ENCODE results near the gene SDK1. TPM values are rescaled to one million over a fixed set of nuclear protein-coding genes. Genes with fewer than 3 reads are reported as not detected.

Gene SDK1
- total RNA-seq, 2 experiments from 2014 or later = 0.19 to 0.36 TPM

DNA sequence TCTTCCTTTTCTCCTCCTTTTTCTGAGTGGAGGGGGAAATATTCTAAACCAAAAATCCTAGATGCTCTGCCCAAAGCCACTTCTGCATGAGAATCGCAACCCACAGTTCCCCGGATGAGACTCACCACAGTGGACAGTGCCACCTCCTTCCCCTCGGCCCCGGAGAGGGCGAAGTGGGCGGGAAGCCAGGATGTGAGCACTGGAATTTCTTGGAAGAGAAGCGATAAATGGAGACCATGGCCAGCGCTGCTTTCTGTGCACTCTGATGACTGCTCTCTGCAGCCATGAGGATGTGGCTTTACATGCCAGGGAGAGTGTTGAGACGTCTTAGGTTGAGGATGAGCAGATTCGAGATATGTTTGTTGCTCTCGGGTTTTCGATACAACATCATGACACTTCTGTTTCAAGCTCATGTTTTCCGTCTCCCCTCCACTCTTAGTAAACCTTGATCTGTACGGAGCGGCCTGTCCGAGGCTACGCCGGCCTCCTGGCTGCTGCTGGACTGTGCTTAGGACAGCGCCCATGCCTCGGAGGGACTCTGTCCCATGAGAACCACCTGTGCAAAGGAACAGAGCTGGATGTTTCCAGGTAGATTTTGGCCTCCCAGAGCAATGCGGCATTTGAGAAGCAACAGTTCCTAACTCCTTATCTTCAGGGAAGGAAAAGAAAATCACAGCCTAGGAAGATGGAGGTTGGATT is 966.4 kb downstream of the SDK1 start:
- CTCF ChIA-PET (ENCODE audit: unreplicated experiment) = no interaction called here
- TF ChIP-seq, protein P1, sequence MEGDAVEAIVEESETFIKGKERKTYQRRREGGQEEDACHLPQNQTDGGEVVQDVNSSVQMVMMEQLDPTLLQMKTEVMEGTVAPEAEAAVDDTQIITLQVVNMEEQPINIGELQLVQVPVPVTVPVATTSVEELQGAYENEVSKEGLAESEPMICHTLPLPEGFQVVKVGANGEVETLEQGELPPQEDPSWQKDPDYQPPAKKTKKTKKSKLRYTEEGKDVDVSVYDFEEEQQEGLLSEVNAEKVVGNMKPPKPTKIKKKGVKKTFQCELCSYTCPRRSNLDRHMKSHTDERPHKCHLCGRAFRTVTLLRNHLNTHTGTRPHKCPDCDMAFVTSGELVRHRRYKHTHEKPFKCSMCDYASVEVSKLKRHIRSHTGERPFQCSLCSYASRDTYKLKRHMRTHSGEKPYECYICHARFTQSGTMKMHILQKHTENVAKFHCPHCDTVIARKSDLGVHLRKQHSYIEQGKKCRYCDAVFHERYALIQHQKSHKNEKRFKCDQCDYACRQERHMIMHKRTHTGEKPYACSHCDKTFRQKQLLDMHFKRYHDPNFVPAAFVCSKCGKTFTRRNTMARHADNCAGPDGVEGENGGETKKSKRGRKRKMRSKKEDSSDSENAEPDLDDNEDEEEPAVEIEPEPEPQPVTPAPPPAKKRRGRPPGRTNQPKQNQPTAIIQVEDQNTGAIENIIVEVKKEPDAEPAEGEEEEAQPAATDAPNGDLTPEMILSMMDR (conservative IDR thresholded peaks at IDR 0.05; ENCODE audit: low read length) = no peak
- TF ChIP-seq EZH2phosphoT487 (IDR thresholded peaks at IDR 0.05; ENCODE audit: borderline replicate concordance, low read depth, low read length) = no peak

DNA sequence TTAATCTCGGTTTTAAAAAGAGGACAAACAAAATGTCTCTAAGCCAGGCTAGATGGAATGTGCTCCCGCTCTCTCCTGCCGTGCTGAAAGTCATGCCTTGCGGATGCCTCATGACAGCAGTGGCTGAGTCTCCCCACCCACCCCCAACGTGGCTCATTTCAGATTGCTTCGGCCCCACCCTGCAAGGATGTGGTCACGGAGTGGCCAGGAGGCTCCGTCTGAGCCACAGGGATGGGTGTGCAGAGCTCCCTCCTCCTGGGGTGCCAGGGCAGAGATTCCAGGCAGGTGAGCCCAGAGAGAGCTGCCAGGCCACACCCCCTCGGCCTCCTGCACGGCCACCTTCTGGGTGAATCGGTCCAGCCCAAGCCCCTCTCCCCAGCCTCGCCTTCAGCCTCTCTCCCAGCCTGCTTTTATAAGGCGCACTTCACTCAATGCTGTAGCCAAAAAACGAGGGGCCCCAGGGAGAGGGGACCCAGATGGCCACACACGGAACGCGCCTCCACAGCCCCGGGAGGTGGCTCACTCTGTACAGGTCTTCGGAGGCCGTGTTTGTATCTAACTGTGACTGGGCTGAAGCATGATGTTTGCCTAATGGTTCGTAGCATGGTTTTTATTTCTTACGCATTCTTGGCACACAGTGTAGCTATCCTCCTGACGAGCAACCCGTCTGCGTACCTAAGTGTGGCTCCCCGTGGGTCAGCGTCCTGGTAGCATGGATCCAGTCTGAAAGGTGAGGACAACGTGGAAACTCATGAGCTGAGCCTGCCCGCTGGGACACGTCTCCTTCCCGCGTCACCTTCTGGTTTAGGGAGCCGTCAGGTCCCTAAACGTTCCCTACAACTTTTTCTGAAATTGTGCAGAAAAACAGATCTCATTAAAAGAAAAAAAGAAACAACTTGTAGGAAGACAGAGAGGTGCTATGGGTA is 967.3 kb downstream of the SDK1 start:
- H3K4me3 ChIP-seq (ENCODE audit: low read depth, low read length, poor library complexity, severe bottlenecking) = no peak overlapping the region
- no peak overlapping the region for H3K27ac ChIP-seq (ENCODE audit: low read depth, low read length, poor library complexity, severe bottlenecking)
- no peak for DNase-seq (ENCODE audit: low spot score)
- no peak overlapping the region for H3K4me2 ChIP-seq (ENCODE audit: low read length)
- no peaks in the 10 kb centered on the region for H3K9me3 ChIP-seq (ENCODE audit: low read length)
- H3K36me3 ChIP-seq (ENCODE audit: insufficient read depth, low read length) = no peaks in the 10 kb centered on the region
- BruUV-seq (replicated peaks) = no TSS peak
- H3K4me1 ChIP-seq (ENCODE audit: insufficient read depth, low read length, poor library complexity, severe bottlenecking) = no peaks in the 10 kb centered on the region
- no peaks in the 10 kb centered on the region for H3K79me2 ChIP-seq (ENCODE audit: insufficient read depth, low read depth, low read length)
- POLR2A ChIA-PET = interaction anchor here (1.3 kb wide), 1 partner anchor 14 kb away, joined by 5 read pairs; no protein-coding TSS in a partner anchor
- TF ChIP-seq EZH2phosphoT487 (IDR thresholded peaks at IDR 0.05; ENCODE audit: borderline replicate concordance, low read depth, low read length) = no peak
- TF ChIP-seq, protein P1 (conservative IDR thresholded peaks at IDR 0.05; ENCODE audit: low read length) = no peak
- CTCF ChIA-PET (ENCODE audit: unreplicated experiment) = no interaction called here
- H3K9me2 ChIP-seq (ENCODE audit: insufficient read depth, low read length) = no peaks in the 10 kb centered on the region
- intact Hi-C loops (cut with micrococcal nuclease; ENCODE audit: unreplicated experiment) = no loop called here
- no peaks in the 10 kb centered on the region for H4K20me1 ChIP-seq (ENCODE audit: insufficient read depth, low read length)
- no peak overlapping the region for H2AFZ ChIP-seq (ENCODE audit: low read length)

More for the DNA sequence above, 966.4 kb downstream of the SDK1 start:
- Histone ChIP-seq H3K27ac (ENCODE audit: low read depth, low read length, poor library complexity, severe bottlenecking) (no peak overlapping the region), H3K9me3 (ENCODE audit: low read length) (no peaks in the 10 kb centered on the region), H3K9me2 (ENCODE audit: insufficient read depth, low read length) (no peaks in the 10 kb centered on the region), H3K36me3 (ENCODE audit: insufficient read depth, low read length) (no peaks in the 10 kb centered on the region), H4K20me1 (ENCODE audit: insufficient read depth, low read length) (no peaks in the 10 kb centered on the region), H3K4me1 (ENCODE audit: insufficient read depth, low read length, poor library complexity, severe bottlenecking) (no peaks in the 10 kb centered on the region), H3K79me2 (ENCODE audit: insufficient read depth, low read depth, low read length) (no peaks in the 10 kb centered on the region), H3K4me3 (ENCODE audit: low read depth, low read length, poor library complexity, severe bottlenecking) (no peak overlapping the region), H2AFZ (ENCODE audit: low read length) (no peak overlapping the region), H3K4me2 (ENCODE audit: low read length) (no peak overlapping the region)
- BruUV-seq (replicated peaks) = no TSS peak
- no peak for DNase-seq (ENCODE audit: low spot score)
- POLR2A ChIA-PET = no interaction called here
- intact Hi-C loops (cut with micrococcal nuclease; ENCODE audit: unreplicated experiment) = no loop called here

All from OCI-LY7 (cell line).